ENCODE measurements around the gene ASS1. TPM values are rescaled to one million over a fixed set of nuclear protein-coding genes. Genes with fewer than 3 reads are reported as not detected.

Gene ASS1
- total and polyA plus RNA-seq, 2 donors (not counting 1 experiment from before 2014, with no cell fraction given): 0.30 to 0.44 TPM

DNA sequence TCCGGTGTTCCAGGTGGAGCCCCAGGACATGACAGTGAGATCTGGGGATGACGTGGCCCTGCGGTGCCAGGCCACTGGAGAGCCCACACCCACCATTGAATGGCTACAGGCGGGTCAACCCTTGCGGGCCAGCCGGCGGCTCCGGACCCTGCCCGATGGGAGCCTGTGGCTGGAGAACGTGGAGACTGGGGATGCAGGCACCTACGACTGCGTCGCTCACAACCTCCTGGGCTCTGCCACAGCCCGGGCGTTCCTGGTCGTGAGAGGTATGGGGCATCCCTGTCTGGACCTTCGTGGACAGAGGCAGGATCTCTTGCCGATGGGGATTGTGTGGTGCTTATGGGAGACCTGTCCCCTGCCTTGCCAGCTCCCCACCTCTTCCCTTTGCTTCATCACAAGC lies 26.0 kb upstream of the ASS1 start:
- H3K4me3 ChIP-seq (ENCODE audit: control extremely low read depth in 1 of 5, extremely low read depth in 1 of 5, insufficient read depth in 1 of 5, low read depth in 2 of 5, low read length in 4 of 5): no peak overlapping the region
- Mint-ChIP-seq H3K4me3 (no peak overlapping the region), H3K27ac (no peak overlapping the region), H3K4me1 (no peaks in the 10 kb centered on the region), H3K9me3 (ENCODE audit: insufficient read depth) (peaks cover 3% of the 10 kb centered on the region), H3K27me3 (peaks cover 10% of the 10 kb centered on the region)
- H3K4me1 ChIP-seq (ENCODE audit: control insufficient read depth in 2 of 2, insufficient read depth in 2 of 2, low read length in 2 of 2): no peaks in the 10 kb centered on the region
- POLR2A ChIA-PET: no interaction called here
- H3K27ac ChIP-seq (ENCODE audit: low read length in 2 of 2): no peak overlapping the region
- no peaks in the 10 kb centered on the region for H3K9me3 ChIP-seq (ENCODE audit: control extremely low read depth in 1 of 3, control insufficient read depth in 2 of 3, insufficient read depth in 1 of 3, low read length in 2 of 3)
- CTCF ChIA-PET: no interaction called here
- TF ChIP-seq CTCF (IDR thresholded peaks at IDR 0.05) (no peak), EZH2 (IDR thresholded peaks at IDR 0.05; ENCODE audit: borderline replicate concordance, insufficient read depth, low read depth, low read length, poor library complexity, severe bottlenecking) (no peak)
- H3K9ac ChIP-seq (ENCODE audit: low read length): no peak overlapping the region
- no peaks in the 10 kb centered on the region for H3K79me2 ChIP-seq (ENCODE audit: control insufficient read depth, insufficient read depth, low read length)
- no peaks in the 10 kb centered on the region for H4K20me1 ChIP-seq (ENCODE audit: control insufficient read depth, insufficient read depth, low read length, poor library complexity, severe bottlenecking)
- ATAC-seq (ENCODE audit: low read depth) (no peak), DNase-seq (no peak)
- no peaks in the 10 kb centered on the region for H3K27me3 ChIP-seq (replicated peaks in 1 of 4; ENCODE audit: control extremely low read depth in 1 of 4, control insufficient read depth in 3 of 4, insufficient read depth in 4 of 4, low read length in 3 of 4)
- intact Hi-C loops (cut with micrococcal nuclease): no loop called here
- H3K4me2 ChIP-seq (replicated peaks; ENCODE audit: low read depth, low read length, poor library complexity, severe bottlenecking): no peak overlapping the region
- no peak overlapping the region for H2AFZ ChIP-seq (ENCODE audit: insufficient read depth, low read depth, low read length, poor library complexity, severe bottlenecking)
- WGBS (ENCODE audit: insufficient coverage): 94% methylated on average over 13 of the region's 18 CpGs
- no peaks in the 10 kb centered on the region for H3K36me3 ChIP-seq (replicated peaks in 1 of 2; ENCODE audit: control extremely low read depth in 1 of 2, control insufficient read depth in 1 of 2, extremely low read depth in 1 of 2, insufficient read depth in 2 of 2, low read length in 1 of 2)

DNA sequence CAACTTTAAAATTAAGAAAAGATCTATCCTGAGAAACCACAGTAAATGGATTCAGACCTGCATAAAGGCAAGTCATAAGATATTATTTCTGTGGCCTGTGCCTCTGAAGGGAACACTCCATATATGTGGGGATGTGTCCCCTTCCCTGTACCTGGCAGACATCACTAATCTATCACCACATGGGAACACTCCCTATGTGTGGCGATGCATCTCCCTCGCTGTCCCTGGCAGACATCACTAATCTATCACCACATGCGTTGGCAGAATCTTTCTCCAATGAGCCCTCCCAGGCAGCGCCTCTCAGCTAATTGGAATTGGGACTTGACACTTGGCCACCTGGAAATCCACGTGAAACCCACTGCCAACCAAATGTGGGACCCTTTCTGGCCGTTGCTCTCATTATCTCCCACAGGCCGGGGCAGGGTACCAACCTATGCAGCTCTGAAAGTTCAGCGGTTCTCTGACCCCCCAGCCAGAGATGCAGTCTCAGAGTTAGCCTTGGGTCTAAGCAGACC lies 25.2 kb upstream of the ASS1 start:
- no peaks in the 10 kb centered on the region for H4K20me1 ChIP-seq (ENCODE audit: control insufficient read depth, insufficient read depth, low read length, poor library complexity, severe bottlenecking)
- no peak for ATAC-seq (ENCODE audit: low read depth)
- H2AFZ ChIP-seq (ENCODE audit: insufficient read depth, low read depth, low read length, poor library complexity, severe bottlenecking): no peak overlapping the region
- no peaks in the 10 kb centered on the region for H3K36me3 ChIP-seq (replicated peaks in 1 of 2; ENCODE audit: control extremely low read depth in 1 of 2, control insufficient read depth in 1 of 2, extremely low read depth in 1 of 2, insufficient read depth in 2 of 2, low read length in 1 of 2)
- no peaks in the 10 kb centered on the region for H3K4me1 ChIP-seq (ENCODE audit: control insufficient read depth in 2 of 2, insufficient read depth in 2 of 2, low read length in 2 of 2)
- ChIA-PET CTCF (no interaction called here), POLR2A (no interaction called here)
- Mint-ChIP-seq H3K27me3 (peaks cover 8% of the 10 kb centered on the region), H3K9me3 (ENCODE audit: insufficient read depth) (peaks cover 3% of the 10 kb centered on the region), H3K27ac (no peak overlapping the region), H3K4me3 (no peak overlapping the region), H3K4me1 (no peaks in the 10 kb centered on the region)
- intact Hi-C loops (cut with micrococcal nuclease): no loop called here
- no peaks in the 10 kb centered on the region for H3K9me3 ChIP-seq (ENCODE audit: control extremely low read depth in 1 of 3, control insufficient read depth in 2 of 3, insufficient read depth in 1 of 3, low read length in 2 of 3)
- TF ChIP-seq EZH2 (IDR thresholded peaks at IDR 0.05; ENCODE audit: borderline replicate concordance, insufficient read depth, low read depth, low read length, poor library complexity, severe bottlenecking): no peak
- TF ChIP-seq CTCF (IDR thresholded peaks at IDR 0.05): no peak
- no peak overlapping the region for H3K4me3 ChIP-seq (ENCODE audit: control extremely low read depth in 1 of 5, extremely low read depth in 1 of 5, insufficient read depth in 1 of 5, low read depth in 2 of 5, low read length in 4 of 5)
- H3K79me2 ChIP-seq (ENCODE audit: control insufficient read depth, insufficient read depth, low read length): no peaks in the 10 kb centered on the region
- no peak for DNase-seq
- no peak overlapping the region for H3K27ac ChIP-seq (ENCODE audit: low read length in 2 of 2)
- H3K4me2 ChIP-seq (replicated peaks; ENCODE audit: low read depth, low read length, poor library complexity, severe bottlenecking): no peak overlapping the region
- no peak overlapping the region for H3K9ac ChIP-seq (ENCODE audit: low read length)
- WGBS (ENCODE audit: insufficient coverage): 93% methylated on average over 8 of the region's 8 CpGs
- H3K27me3 ChIP-seq (replicated peaks in 1 of 4; ENCODE audit: control extremely low read depth in 1 of 4, control insufficient read depth in 3 of 4, insufficient read depth in 4 of 4, low read length in 3 of 4): no peaks in the 10 kb centered on the region
